HG03565 (cell line): ENCODE data around the gene SLC19A1.

ENCODE experiments used
- ATAC-seq: cut with Tn5 transposase; IDR thresholded peaks from one replicate; pipeline ENCODE4 v1.9.1; 2021; ENCODE audit warnings: mild to moderate bottlenecking, moderate library complexity; ENCODE audit not compliant: unreplicated experiment

Gene SLC19A1

GRCh38 chr21:45521241-45521640, 21.0 kb downstream of the SLC19A1 start:
- ATAC-seq: no peak

- no peak for ATAC-seq
Measured at GRCh38 chr21:45519182-45519581, 23.1 kb downstream of the SLC19A1 start.

- ATAC-seq: no peak
Measured at GRCh38 chr21:45518742-45519141, 23.5 kb downstream of the SLC19A1 start.

GRCh38 chr21:45517249-45518065, 24.8 kb downstream of the SLC19A1 start:
- ATAC-seq: no peak

GRCh38 chr21:45516671-45517151, 25.5 kb downstream of the SLC19A1 start:
- no peak for ATAC-seq

GRCh38 chr21:45516071-45516670, 26.1 kb downstream of the SLC19A1 start:
- ATAC-seq: no peak

- ATAC-seq: no peak
Measured at GRCh38 chr21:45515241-45516061, 26.8 kb downstream of the SLC19A1 start.

GRCh38 chr21:45514311-45515021, 27.8 kb downstream of the SLC19A1 start:
- ATAC-seq: no peak

- ATAC-seq: no peak
Measured at GRCh38 chr21:45513741-45514310, 28.4 kb downstream of the SLC19A1 start.

GRCh38 chr21:45513003-45513717, 29.1 kb downstream of the SLC19A1 start:
- no peak for ATAC-seq

GRCh38 chr21:45512626-45513002, 29.6 kb downstream of the SLC19A1 start:
- ATAC-seq: no peak

- no peak for ATAC-seq
Measured at GRCh38 chr21:45511661-45512431, 30.4 kb downstream of the SLC19A1 start.

- no peak for ATAC-seq
Measured at GRCh38 chr21:45511007-45511406, 31.2 kb downstream of the SLC19A1 start.

GRCh38 chr21:45510466-45510955, 31.7 kb downstream of the SLC19A1 start:
- no peak for ATAC-seq

GRCh38 chr21:45509566-45510465, 32.4 kb downstream of the SLC19A1 start:
- ATAC-seq: no peak

- ATAC-seq: no peak
Measured at GRCh38 chr21:45508607-45509565, 33.4 kb downstream of the SLC19A1 start.
